Measurements from ENCODE around the gene BRIP1. TPM values are rescaled to one million over a fixed set of nuclear protein-coding genes. Genes with fewer than 3 reads are reported as not detected.

The BRIP1 gene
- total RNA-seq, 2 donors from 2014 or later, result 10.8 to 23.1 TPM

Other genes starting within 250 kb of the BRIP1 start
- 10 to 100 TPM; 18.9 to 25.4 TPM for gene INTS2, start 64.5 kb upstream of the BRIP1 start, total RNA-seq
- gene MED13, start 201.8 kb upstream of the BRIP1 start, total RNA-seq, result 100 to 1,000 TPM in 1 of 2 donors, 10 to 100 TPM in 1; 75.8 to 129 TPM

Measured in natural killer cell treated with Interleukin-12 subunit alpha and Interleukin-12 subunit beta and Interleukin-15 and Interleukin-18, amount 100 ng/mL, for 72 hours (primary cell).